Measurements from ENCODE around the gene IRF2BPL. TPM values are rescaled to one million over a fixed set of nuclear protein-coding genes. Genes with fewer than 3 reads are reported as not detected.

The IRF2BPL gene
- total RNA-seq, 2 donors from 2014 or later, result 26.7 to 52.1 TPM

- no peaks in the 10 kb centered on the region for H3K9me3 ChIP-seq
- peak overlapping the region; percentile 92 to 96 (median 95) for H3K27ac ChIP-seq
- no peaks in the 10 kb centered on the region for H3K36me3 ChIP-seq (replicated peaks in 1 of 2; ENCODE audit: insufficient read depth in 1 of 2, low read depth in 2 of 2)
- no peaks in the 10 kb centered on the region for H3K27me3 ChIP-seq
- TF ChIP-seq CTCF (IDR thresholded peaks at IDR 0.05) (peak in 3 of 7 experiments; percentile 11 to 22 (median 16)), POLR2A (IDR thresholded peaks at IDR 0.05) (peak in 2 of 3 donors; percentile 46 to 68)
- intact Hi-C loops (cut with DNase I), result no loop called here
- peaks cover 91% of the 10 kb centered on the region for H3K4me1 ChIP-seq
- peak; percentile 93 for ATAC-seq
- H3K4me3 ChIP-seq, result no peak overlapping the region
- DNase-seq, result peak; percentile 98 to 99 (median 98)
- 10 to 12% methylated on average over 3 of the region's 3 CpGs for WGBS, 2 donors
These were observed 20.5 kb downstream of the IRF2BPL start for GRCh38 chr14:77007975-77008421.

- Histone ChIP-seq H3K27ac (peak overlapping the region; percentile 92 to 96 (median 95)), H3K36me3 (replicated peaks in 1 of 2; ENCODE audit: insufficient read depth in 1 of 2, low read depth in 2 of 2) (no peaks in the 10 kb centered on the region), H3K4me3 (no peak overlapping the region), H3K4me1 (peaks cover 87% of the 10 kb centered on the region), H3K9me3 (no peaks in the 10 kb centered on the region), H3K27me3 (no peaks in the 10 kb centered on the region)
- TF ChIP-seq POLR2A (IDR thresholded peaks at IDR 0.05) (no peak), CTCF (IDR thresholded peaks at IDR 0.05) (no peak)
- DNase-seq (peak; percentile 41 to 58 (median 50)), ATAC-seq (peak; percentile 1)
- intact Hi-C loops (cut with DNase I), result no loop called here
- WGBS, 2 donors, result 21 to 23% methylated on average over 18 of the region's 18 CpGs
These were observed 21.1 kb downstream of the IRF2BPL start for GRCh38 chr14:77007183-77007974.

- Histone ChIP-seq H3K27me3 (no peaks in the 10 kb centered on the region), H3K4me1 (peaks cover 75% of the 10 kb centered on the region), H3K36me3 (replicated peaks in 1 of 2; ENCODE audit: insufficient read depth in 1 of 2, low read depth in 2 of 2) (no peaks in the 10 kb centered on the region), H3K4me3 (no peak overlapping the region), H3K9me3 (no peaks in the 10 kb centered on the region), H3K27ac (peak overlapping the region; percentile 59 to 96 (median 93))
- ATAC-seq (no peak), DNase-seq (peak; percentile 31 to 52 (median 35))
- intact Hi-C loops (cut with DNase I), result no loop called here
- 57 to 61% methylated on average over 9 of the region's 9 CpGs for WGBS, 2 donors
- no peak for TF ChIP-seq CTCF (IDR thresholded peaks at IDR 0.05)
- TF ChIP-seq POLR2A (IDR thresholded peaks at IDR 0.05), result no peak
These were observed 22.4 kb downstream of the IRF2BPL start for GRCh38 chr14:77006132-77006531.

- Histone ChIP-seq H3K4me3 (no peak overlapping the region), H3K27ac (peak overlapping the region; percentile 59 to 96 (median 93)), H3K27me3 (no peaks in the 10 kb centered on the region), H3K36me3 (replicated peaks in 1 of 2; ENCODE audit: insufficient read depth in 1 of 2, low read depth in 2 of 2) (no peaks in the 10 kb centered on the region), H3K4me1 (peaks cover 73% of the 10 kb centered on the region), H3K9me3 (no peaks in the 10 kb centered on the region)
- 82 to 86% methylated on average over 3 of the region's 3 CpGs for WGBS, 2 donors
- DNase-seq (no peak), ATAC-seq (no peak)
- TF ChIP-seq POLR2A (IDR thresholded peaks at IDR 0.05) (no peak), CTCF (IDR thresholded peaks at IDR 0.05) (no peak)
- intact Hi-C loops (cut with DNase I), result no loop called here
These were observed 22.9 kb downstream of the IRF2BPL start for GRCh38 chr14:77005559-77005958.

Data from body of pancreas (tissue), 4 donors.